ENCODE results near the gene CRBN. TPM values are rescaled to one million over a fixed set of nuclear protein-coding genes. Genes with fewer than 3 reads are reported as not detected.

CRBN gene
- total RNA-seq, 2 experiments from 2014 or later, result 33.7 to 35.0 TPM

DNA sequence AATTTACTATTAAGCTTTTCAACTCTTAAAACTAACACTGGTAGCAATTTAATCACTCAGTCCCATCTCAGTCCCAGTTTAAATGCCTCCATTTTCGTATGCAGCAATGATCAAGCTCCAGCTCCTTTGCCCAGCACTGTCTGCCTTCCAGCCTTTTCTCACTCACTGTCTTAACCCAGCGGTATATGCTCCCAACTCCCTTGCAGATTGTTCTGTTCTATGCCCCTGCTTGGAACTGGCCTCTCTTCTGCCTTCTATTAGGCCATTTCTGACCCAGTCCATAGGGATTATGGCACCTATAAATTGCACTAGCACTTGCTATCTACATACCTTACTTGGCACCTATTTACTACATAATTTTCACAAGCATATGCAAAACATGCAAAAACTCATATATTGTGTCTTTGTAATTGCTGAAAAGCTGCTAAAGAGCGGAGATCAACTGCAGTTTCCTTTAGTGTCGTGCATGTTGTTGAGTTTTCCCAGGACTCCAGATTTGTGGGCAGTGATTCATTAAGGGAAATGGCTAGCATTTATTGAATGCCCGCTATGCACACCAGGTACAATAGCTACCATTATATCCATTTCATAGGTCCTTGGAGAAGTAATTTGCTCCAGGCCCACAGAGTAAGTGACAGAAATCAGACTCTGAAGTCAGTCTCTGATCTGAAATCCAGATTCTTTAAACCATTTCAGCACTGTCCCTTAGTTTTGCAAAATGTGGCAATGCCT is 24.4 kb downstream of the CRBN start:
- peak overlapping the region; percentile 68 for H3K27ac Mint-ChIP-seq
- CTCF ChIA-PET, result interaction anchor here (0.7 to 1.8 kb wide), 4 partner anchors 15 to 22 kb away, joined by 3 to 6 read pairs (median 3); no protein-coding TSS in a partner anchor
- TF ChIP-seq, protein P1, sequence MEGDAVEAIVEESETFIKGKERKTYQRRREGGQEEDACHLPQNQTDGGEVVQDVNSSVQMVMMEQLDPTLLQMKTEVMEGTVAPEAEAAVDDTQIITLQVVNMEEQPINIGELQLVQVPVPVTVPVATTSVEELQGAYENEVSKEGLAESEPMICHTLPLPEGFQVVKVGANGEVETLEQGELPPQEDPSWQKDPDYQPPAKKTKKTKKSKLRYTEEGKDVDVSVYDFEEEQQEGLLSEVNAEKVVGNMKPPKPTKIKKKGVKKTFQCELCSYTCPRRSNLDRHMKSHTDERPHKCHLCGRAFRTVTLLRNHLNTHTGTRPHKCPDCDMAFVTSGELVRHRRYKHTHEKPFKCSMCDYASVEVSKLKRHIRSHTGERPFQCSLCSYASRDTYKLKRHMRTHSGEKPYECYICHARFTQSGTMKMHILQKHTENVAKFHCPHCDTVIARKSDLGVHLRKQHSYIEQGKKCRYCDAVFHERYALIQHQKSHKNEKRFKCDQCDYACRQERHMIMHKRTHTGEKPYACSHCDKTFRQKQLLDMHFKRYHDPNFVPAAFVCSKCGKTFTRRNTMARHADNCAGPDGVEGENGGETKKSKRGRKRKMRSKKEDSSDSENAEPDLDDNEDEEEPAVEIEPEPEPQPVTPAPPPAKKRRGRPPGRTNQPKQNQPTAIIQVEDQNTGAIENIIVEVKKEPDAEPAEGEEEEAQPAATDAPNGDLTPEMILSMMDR (IDR thresholded peaks at IDR 0.05), result no peak
- peaks cover 65% of the 10 kb centered on the region for H3K36me3 Mint-ChIP-seq (ENCODE audit: low read depth)
- no peak for ATAC-seq
- no peak overlapping the region for H3K4me3 Mint-ChIP-seq
- no peak for DNase-seq
- POLR2A ChIA-PET, result interaction anchor here (1.7 kb wide), 1 partner anchor 19 kb away, joined by 4 read pairs; no protein-coding TSS in a partner anchor
- no peaks in the 10 kb centered on the region for H3K9me3 Mint-ChIP-seq
- H3K4me1 Mint-ChIP-seq (ENCODE audit: low read depth), result peaks cover 24% of the 10 kb centered on the region
- intact Hi-C loops (cut with micrococcal nuclease), result no loop called here
- H3K27me3 Mint-ChIP-seq, result no peaks in the 10 kb centered on the region

GRCh38 chr3:3151513-3151912 is 28.0 kb downstream of the CRBN start:
- TF ChIP-seq, protein P1 (IDR thresholded peaks at IDR 0.05), result no peak
- Mint-ChIP-seq H3K27ac (peak overlapping the region; percentile 57), H3K4me3 (no peak overlapping the region), H3K4me1 (ENCODE audit: low read depth) (peaks cover 27% of the 10 kb centered on the region), H3K9me3 (no peaks in the 10 kb centered on the region), H3K36me3 (ENCODE audit: low read depth) (peaks cover 55% of the 10 kb centered on the region), H3K27me3 (no peaks in the 10 kb centered on the region)
- ATAC-seq (no peak), DNase-seq (no peak)
- intact Hi-C loops (cut with micrococcal nuclease), result no loop called here
- POLR2A ChIA-PET, result no interaction called here
- CTCF ChIA-PET, result interaction anchor here (1.1 to 1.3 kb wide), 2 partner anchors 10 to 19 kb away, joined by 3 read pairs; no protein-coding TSS in a partner anchor

GRCh38 chr3:3149560-3149959 is 29.9 kb downstream of the CRBN start:
- intact Hi-C loops (cut with micrococcal nuclease), result no loop called here
- peaks cover 61% of the 10 kb centered on the region for H3K36me3 Mint-ChIP-seq (ENCODE audit: low read depth)
- H3K4me1 Mint-ChIP-seq (ENCODE audit: low read depth), result peaks cover 26% of the 10 kb centered on the region
- no peaks in the 10 kb centered on the region for H3K27me3 Mint-ChIP-seq
- CTCF ChIA-PET, result no interaction called here
- peak overlapping the region; percentile 70 for H3K27ac Mint-ChIP-seq
- DNase-seq (no peak), ATAC-seq (no peak)
- H3K4me3 Mint-ChIP-seq, result no peak overlapping the region
- no peaks in the 10 kb centered on the region for H3K9me3 Mint-ChIP-seq
- TF ChIP-seq, protein P1 (IDR thresholded peaks at IDR 0.05), result no peak
- POLR2A ChIA-PET, result interaction anchor here (0.7 kb wide), 1 partner anchor 10 kb away, joined by 3 read pairs; no protein-coding TSS in a partner anchor

DNA sequence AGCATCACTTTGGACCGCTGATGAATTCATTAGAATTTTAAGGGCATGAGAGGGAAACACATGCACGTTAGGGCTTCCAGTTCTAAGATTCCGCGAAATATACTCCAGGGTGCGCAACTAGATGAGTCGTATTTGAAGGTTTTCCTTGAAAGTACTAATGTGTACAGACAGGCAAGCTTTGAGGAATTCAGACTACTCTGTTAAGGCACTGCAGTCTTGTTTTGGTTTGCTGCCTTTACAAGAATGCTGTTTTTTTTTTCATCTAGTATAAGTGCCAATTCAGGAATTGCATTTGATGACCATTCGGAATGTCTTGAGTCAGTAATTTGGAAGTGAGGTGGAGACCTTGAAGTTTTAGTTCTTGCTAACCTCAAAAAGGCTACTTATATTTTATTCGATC is 33.7 kb downstream of the CRBN start:
- CTCF ChIA-PET, result no interaction called here
- H3K27me3 Mint-ChIP-seq, result no peaks in the 10 kb centered on the region
- no peak overlapping the region for H3K4me3 Mint-ChIP-seq
- intact Hi-C loops (cut with micrococcal nuclease), result no loop called here
- H3K27ac Mint-ChIP-seq, result peak overlapping the region; percentile 74
- no peaks in the 10 kb centered on the region for H3K9me3 Mint-ChIP-seq
- peaks cover 25% of the 10 kb centered on the region for H3K4me1 Mint-ChIP-seq (ENCODE audit: low read depth)
- no peak for DNase-seq
- TF ChIP-seq, protein P1 (IDR thresholded peaks at IDR 0.05), result no peak
- no peak for ATAC-seq
- POLR2A ChIA-PET, result interaction anchor here (1.2 to 1.7 kb wide), 2 partner anchors 12 to 16 kb away, joined by 3 to 5 read pairs; no protein-coding TSS in a partner anchor
- H3K36me3 Mint-ChIP-seq (ENCODE audit: low read depth), result peaks cover 70% of the 10 kb centered on the region

- Mint-ChIP-seq H3K27me3 (no peaks in the 10 kb centered on the region), H3K27ac (peak overlapping the region; percentile 75), H3K9me3 (no peaks in the 10 kb centered on the region), H3K36me3 (ENCODE audit: low read depth) (peaks cover 74% of the 10 kb centered on the region), H3K4me1 (ENCODE audit: low read depth) (peaks cover 18% of the 10 kb centered on the region), H3K4me3 (no peak overlapping the region)
- TF ChIP-seq, protein P1 (IDR thresholded peaks at IDR 0.05), result no peak
- ATAC-seq, result no peak
- ChIA-PET POLR2A (interaction anchor here (2.8 kb wide), 1 partner anchor 9 kb away, joined by 8 read pairs; no protein-coding TSS in a partner anchor), CTCF (interaction anchor here (1.1 to 1.2 kb wide), 2 partner anchors 12 to 1146 kb away, joined by 3 to 4 read pairs; no protein-coding TSS in a partner anchor)
- DNase-seq, result no peak
- intact Hi-C loops (cut with micrococcal nuclease), result no loop called here
Measured at GRCh38 chr3:3141939-3142338, 37.6 kb downstream of the CRBN start.

All from activated CD8-positive, alpha-beta T cell treated with anti-CD3 and anti-CD28 coated beads for 36 hours (primary cell).